Gastrocnemius medialis (tissue), 4 donors: Measurements from ENCODE around the gene CMIP. TPM values are rescaled to one million over a fixed set of nuclear protein-coding genes. Genes with fewer than 3 reads are reported as not detected.

Source experiments
- ATAC-seq, 2 donors: fragments of 150-250 bp; one replicate each; pipeline ENCODE4 v1.9.1; 2016
- DNase-seq, 2 donors: peaks; one replicate each; pipeline ENCODE4 v3.0.0-alpha.2; 2019
- H3K27ac ChIP-seq, 4 donors: fragments of 200-600 bp; sonication (generic); 1 replicate in 1 of 4; 2 replicates in 3 of 4; pipeline ENCODE4 v1.5.1; 2016 to 2018; ENCODE audit warnings: mild to moderate bottlenecking in 2 of 4, moderate library complexity in 1 of 4
- H3K27me3 ChIP-seq, 3 donors: fragments of 200-600 bp; sonication (generic) in 2 of 3; 1 replicate in 1 of 3; 2 replicates in 2 of 3; pipeline versions ENCODE4 v1.5.1 to v1.6.0; 2016 to 2019; ENCODE audit warnings: mild to moderate bottlenecking in 1 of 3, moderate library complexity in 1 of 3
- H3K36me3 ChIP-seq, 2 donors: fragments of 200-600 bp; sonication (generic) in 1 of 2; one replicate each; pipeline ENCODE4 v1.5.1; 2017 to 2018
- H3K4me1 ChIP-seq, 2 donors: fragments of 200-600 bp; sonication (generic) in 1 of 2; one replicate each; pipeline ENCODE4 v1.5.1; 2016 to 2017; ENCODE audit warnings: mild to moderate bottlenecking in 2 of 2
- H3K4me3 ChIP-seq, 4 donors: fragments of 200-600 bp; sonication (generic) in 3 of 4; 1 replicate in 1 of 4; 2 replicates in 3 of 4; pipeline ENCODE4 v1.5.1; 2016 to 2019; ENCODE audit warnings: mild to moderate bottlenecking in 2 of 4
- H3K9me3 ChIP-seq, 3 donors: fragments of 200-600 bp; sonication (generic) in 2 of 3; 1 replicate in 1 of 3; 2 replicates in 2 of 3; pipeline ENCODE4 v1.5.1; 2016 to 2019
- POLR2A ChIP-seq, 2 donors: fragments of 450-650 bp; IDR thresholded peaks; one replicate each; pipeline ENCODE4 v1.6.1; 2017; ENCODE audit warnings: antibody characterized with exemption in 2 of 2, mild to moderate bottlenecking in 2 of 2, moderate library complexity in 2 of 2
- in situ Hi-C, 4 donors: fragments of 200-750 bp; cut with MboI; loops; one replicate each; pipeline versions ENCODE4 v1.15.0 to v1.8.0; 2017; ENCODE audit warnings: low sequenced_read_pairs in 4 of 4
- intact Hi-C: fragments of 100-400 bp; cut with DNase I; formaldehyde crosslinking; loops from one replicate; pipeline ENCODE4 v1.15.1; 2023; ENCODE audit warnings: low total_unique reads
- total RNA-seq, 4 donors: library from RNA; depleted of rRNA; stranded (reverse); fragments of >200 nt; gene quantifications; one replicate each; pipeline versions ENCODE4 v1.1.0 to v1.2.3, GENCODE V29; 2016
- TF ChIP-seq, protein P1 (sequence below), 5 experiments: fragments of 450-650 bp in 3 of 5; fragments of 200-600 bp in 2 of 5; sonication (generic) in 2 of 5; IDR thresholded peaks in 4 of 5; conservative IDR thresholded peaks in 1 of 5; 1 replicate in 4 of 5; 2 replicates in 1 of 5; pipeline ENCODE4 v1.5.1; 2016 to 2019; ENCODE audit warnings: antibody characterized with exemption in 5 of 5, mild to moderate bottlenecking in 3 of 5, moderate library complexity in 3 of 5

CMIP gene
- total RNA-seq, 4 donors from 2014 or later = 0.90 to 5.1 (median 2.7) TPM

DNA sequence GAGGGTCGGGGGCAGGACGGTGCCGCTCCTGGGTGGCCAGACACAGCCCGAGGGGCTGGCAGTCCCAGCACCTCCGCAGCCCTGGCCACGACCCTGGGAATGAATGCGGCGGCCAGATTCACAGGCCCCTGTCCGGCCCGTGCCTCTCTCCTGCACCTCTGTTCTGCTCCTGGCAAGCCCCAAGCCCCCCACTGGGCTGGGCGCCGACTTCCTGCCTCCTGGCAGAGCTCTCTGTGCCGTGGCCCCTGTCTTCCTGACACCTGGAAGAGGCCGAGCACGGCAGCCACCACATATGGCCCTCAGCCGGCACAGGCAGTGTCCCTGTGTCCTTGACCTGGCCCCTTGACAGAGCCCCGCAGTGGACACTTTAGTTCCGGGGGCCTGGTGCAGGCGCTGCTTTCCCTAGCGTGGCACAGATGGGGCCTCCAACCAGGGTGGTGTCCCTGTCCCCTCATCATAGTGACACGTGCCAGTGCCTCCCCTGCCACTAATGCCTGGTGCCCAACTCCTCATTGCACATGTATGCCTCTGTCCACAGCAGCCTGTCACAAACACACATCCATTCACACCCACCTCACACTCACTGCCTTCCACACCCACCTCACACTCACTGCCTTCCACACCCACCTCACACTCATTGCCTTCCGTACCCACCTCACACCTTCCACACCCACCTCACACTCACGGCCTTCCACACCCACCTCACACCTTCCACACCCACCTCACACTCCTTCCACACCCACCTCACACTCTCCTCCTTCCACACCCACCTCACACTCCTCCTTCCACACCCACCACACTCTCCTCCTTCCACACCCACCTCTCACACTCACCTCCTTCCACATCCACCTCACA is 223.9 kb downstream of the CMIP start:
- no peaks in the 10 kb centered on the region for H3K27me3 ChIP-seq
- TF ChIP-seq POLR2A (IDR thresholded peaks at IDR 0.05) = no peak
- intact Hi-C loops = no loop called here
- no peaks in the 10 kb centered on the region for H3K36me3 ChIP-seq
- no peaks in the 10 kb centered on the region for H3K9me3 ChIP-seq
- no peaks in the 10 kb centered on the region for H3K4me1 ChIP-seq
- no peak for DNase-seq
- in situ Hi-C loops = no loop called here
- ATAC-seq = no peak
- H3K27ac ChIP-seq = no peak overlapping the region
- no peak overlapping the region for H3K4me3 ChIP-seq

DNA sequence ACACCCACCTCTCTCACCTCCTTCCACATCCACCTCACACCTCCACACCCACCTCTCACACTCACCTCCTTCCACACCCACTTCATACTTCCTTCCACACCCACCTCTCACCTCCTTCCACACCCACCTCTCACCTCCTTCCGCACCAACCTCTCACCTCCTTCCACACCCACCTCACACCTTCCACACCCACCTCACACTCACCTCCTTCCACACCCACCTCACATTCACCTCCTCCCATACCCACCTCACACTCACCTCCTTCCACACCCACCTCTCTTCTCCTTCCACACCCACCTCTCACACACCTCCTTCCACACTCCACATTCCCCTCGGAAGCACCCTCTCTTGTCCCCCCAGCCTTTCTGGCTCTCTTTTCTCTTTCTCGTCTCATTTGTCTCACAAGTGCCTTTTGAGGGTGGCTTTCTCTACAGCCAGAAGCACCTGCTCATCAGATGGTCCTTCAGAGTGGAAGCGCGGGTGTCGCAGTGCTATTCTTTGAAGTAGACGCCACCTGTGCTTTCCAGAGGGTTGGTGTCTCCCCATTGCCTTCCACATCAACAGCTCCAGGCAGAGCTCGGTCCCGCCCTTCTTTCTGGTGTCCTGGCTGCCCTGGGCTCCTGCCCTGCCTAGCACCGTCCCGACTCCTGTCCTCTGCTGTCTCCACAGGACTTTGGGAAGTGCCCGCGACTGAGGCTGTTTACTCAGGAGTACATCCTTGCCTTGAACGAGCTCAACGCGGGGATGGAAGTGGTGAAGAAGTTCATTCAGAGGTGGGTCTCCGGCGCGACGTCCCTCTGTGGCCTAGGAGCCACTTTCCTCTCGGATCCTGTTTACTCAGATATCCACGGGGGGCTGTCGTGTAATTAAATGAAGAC is 225.1 kb downstream of the CMIP start:
- no peak for DNase-seq
- in situ Hi-C loops (no loop called here), intact Hi-C loops (no loop called here)
- H3K4me1 ChIP-seq = no peaks in the 10 kb centered on the region
- H3K27me3 ChIP-seq = no peaks in the 10 kb centered on the region
- ATAC-seq = no peak
- H3K27ac ChIP-seq = no peak overlapping the region
- TF ChIP-seq, protein P1, sequence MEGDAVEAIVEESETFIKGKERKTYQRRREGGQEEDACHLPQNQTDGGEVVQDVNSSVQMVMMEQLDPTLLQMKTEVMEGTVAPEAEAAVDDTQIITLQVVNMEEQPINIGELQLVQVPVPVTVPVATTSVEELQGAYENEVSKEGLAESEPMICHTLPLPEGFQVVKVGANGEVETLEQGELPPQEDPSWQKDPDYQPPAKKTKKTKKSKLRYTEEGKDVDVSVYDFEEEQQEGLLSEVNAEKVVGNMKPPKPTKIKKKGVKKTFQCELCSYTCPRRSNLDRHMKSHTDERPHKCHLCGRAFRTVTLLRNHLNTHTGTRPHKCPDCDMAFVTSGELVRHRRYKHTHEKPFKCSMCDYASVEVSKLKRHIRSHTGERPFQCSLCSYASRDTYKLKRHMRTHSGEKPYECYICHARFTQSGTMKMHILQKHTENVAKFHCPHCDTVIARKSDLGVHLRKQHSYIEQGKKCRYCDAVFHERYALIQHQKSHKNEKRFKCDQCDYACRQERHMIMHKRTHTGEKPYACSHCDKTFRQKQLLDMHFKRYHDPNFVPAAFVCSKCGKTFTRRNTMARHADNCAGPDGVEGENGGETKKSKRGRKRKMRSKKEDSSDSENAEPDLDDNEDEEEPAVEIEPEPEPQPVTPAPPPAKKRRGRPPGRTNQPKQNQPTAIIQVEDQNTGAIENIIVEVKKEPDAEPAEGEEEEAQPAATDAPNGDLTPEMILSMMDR (IDR thresholded peaks at IDR 0.05 in 4 of 5, conservative IDR thresholded peaks at IDR 0.05 in 1 of 5) = no peak
- TF ChIP-seq POLR2A (IDR thresholded peaks at IDR 0.05) = no peak
- no peaks in the 10 kb centered on the region for H3K36me3 ChIP-seq
- no peaks in the 10 kb centered on the region for H3K9me3 ChIP-seq
- no peak overlapping the region for H3K4me3 ChIP-seq

GRCh38 chr16:81671738-81672597 is 227.4 kb downstream of the CMIP start:
- TF ChIP-seq, protein P1 (IDR thresholded peaks at IDR 0.05 in 4 of 5, conservative IDR thresholded peaks at IDR 0.05 in 1 of 5) = no peak
- TF ChIP-seq POLR2A (IDR thresholded peaks at IDR 0.05) = no peak
- Histone ChIP-seq H3K36me3 (no peaks in the 10 kb centered on the region), H3K27me3 (no peaks in the 10 kb centered on the region), H3K9me3 (no peaks in the 10 kb centered on the region), H3K4me1 (no peaks in the 10 kb centered on the region), H3K27ac (no peak overlapping the region), H3K4me3 (no peak overlapping the region)
- intact Hi-C loops = no loop called here
- in situ Hi-C loops = no loop called here
- no peak for ATAC-seq
- DNase-seq = no peak

DNA sequence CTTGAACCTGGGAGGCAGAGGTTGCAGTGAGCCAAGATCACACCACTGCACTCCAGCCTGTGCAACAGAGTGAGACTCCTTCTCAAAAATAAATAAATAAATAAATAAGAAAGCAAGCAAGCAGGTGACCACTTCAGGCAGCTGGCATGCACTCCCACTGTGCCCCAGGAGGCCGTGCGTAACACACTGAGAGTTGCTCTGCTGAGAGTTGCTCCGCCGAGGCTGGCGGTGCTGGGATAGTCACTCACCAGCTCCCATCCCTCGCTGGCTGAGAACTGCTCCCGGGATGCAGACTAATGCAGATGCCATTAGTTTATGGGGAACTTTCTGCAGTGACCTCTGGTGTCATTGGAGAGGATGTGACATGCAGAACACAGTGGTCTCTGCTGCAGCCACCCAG is 228.8 kb downstream of the CMIP start:
- intact Hi-C loops = no loop called here
- ATAC-seq = no peak

More for the DNA sequence above, 228.8 kb downstream of the CMIP start:
- no peak for DNase-seq
- TF ChIP-seq, protein P1 (IDR thresholded peaks at IDR 0.05 in 4 of 5, conservative IDR thresholded peaks at IDR 0.05 in 1 of 5) = no peak
- no peak for TF ChIP-seq POLR2A (IDR thresholded peaks at IDR 0.05)
- in situ Hi-C loops = no loop called here
- Histone ChIP-seq H3K4me3 (no peak overlapping the region), H3K9me3 (no peaks in the 10 kb centered on the region), H3K27me3 (no peaks in the 10 kb centered on the region), H3K36me3 (no peaks in the 10 kb centered on the region), H3K4me1 (no peaks in the 10 kb centered on the region), H3K27ac (no peak overlapping the region)
